IMR-90 (cell line): ENCODE results near the gene CD2AP.

ENCODE experiments used
- BHLHE40 ChIP-seq: fragments of 150-350 bp; IDR thresholded peaks from 2 replicates; pipeline ENCODE4 v1.6.1; 2016; ENCODE audit warnings: mild to moderate bottlenecking, low read depth, low read length
- ELK1 ChIP-seq: fragments of 150-350 bp; IDR thresholded peaks from 2 replicates; pipeline ENCODE4 v1.6.1; 2016; ENCODE audit warnings: low read depth, mild to moderate bottlenecking, low read length, moderate library complexity, borderline replicate concordance
- FOS ChIP-seq: fragments of 150-350 bp; IDR thresholded peaks from 2 replicates; pipeline ENCODE4 v1.6.1; 2016; ENCODE audit warnings: low read depth, low read length
- MAZ ChIP-seq: IDR thresholded peaks from 2 replicates; pipeline ENCODE4 v1.6.1; 2012; ENCODE audit warnings: low read depth, mild to moderate bottlenecking, low read length, improper control_type of control experiment, moderate library complexity, borderline replicate concordance
- MXI1 ChIP-seq: IDR thresholded peaks from 2 replicates; pipeline ENCODE4 v1.6.1; 2012; ENCODE audit warnings: low read depth, mild to moderate bottlenecking, low read length, moderate library complexity, borderline replicate concordance
- POLR2A ChIP-seq: IDR thresholded peaks from 2 replicates; pipeline ENCODE4 v1.6.1; 2012; ENCODE audit warnings: mild to moderate bottlenecking, low read depth, low read length
- USF2 ChIP-seq: fragments of 150-350 bp; IDR thresholded peaks from 2 replicates; pipeline ENCODE4 v1.6.1; 2017; ENCODE audit warnings: mild to moderate bottlenecking, antibody characterized with exemption, low read length, low read depth
- TF ChIP-seq, protein P1 (sequence below): conservative IDR thresholded peaks from 2 replicates; pipeline ENCODE4 v1.5.1; 2012; ENCODE audit warnings: mild to moderate bottlenecking, low read depth, low read length, improper control_type of control experiment

GRCh38 chr6:47631797-47632196 lies 154.2 kb downstream of the CD2AP start:
- TF ChIP-seq, protein P1, sequence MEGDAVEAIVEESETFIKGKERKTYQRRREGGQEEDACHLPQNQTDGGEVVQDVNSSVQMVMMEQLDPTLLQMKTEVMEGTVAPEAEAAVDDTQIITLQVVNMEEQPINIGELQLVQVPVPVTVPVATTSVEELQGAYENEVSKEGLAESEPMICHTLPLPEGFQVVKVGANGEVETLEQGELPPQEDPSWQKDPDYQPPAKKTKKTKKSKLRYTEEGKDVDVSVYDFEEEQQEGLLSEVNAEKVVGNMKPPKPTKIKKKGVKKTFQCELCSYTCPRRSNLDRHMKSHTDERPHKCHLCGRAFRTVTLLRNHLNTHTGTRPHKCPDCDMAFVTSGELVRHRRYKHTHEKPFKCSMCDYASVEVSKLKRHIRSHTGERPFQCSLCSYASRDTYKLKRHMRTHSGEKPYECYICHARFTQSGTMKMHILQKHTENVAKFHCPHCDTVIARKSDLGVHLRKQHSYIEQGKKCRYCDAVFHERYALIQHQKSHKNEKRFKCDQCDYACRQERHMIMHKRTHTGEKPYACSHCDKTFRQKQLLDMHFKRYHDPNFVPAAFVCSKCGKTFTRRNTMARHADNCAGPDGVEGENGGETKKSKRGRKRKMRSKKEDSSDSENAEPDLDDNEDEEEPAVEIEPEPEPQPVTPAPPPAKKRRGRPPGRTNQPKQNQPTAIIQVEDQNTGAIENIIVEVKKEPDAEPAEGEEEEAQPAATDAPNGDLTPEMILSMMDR = no peak
- TF ChIP-seq USF2 = no peak
- no peak for TF ChIP-seq BHLHE40
- TF ChIP-seq POLR2A = no peak
- TF ChIP-seq MXI1 = no peak
- TF ChIP-seq MAZ = no peak
- no peak for TF ChIP-seq ELK1
- TF ChIP-seq FOS = no peak
